Measurements from ENCODE around the gene PIK3CB.
"Not testable (repeated sequence)": the region's sequence is repeated elsewhere in the genome, so short reads cannot be mapped to it uniquely, and the experiment has no call there.

The PIK3CB gene

DNA sequence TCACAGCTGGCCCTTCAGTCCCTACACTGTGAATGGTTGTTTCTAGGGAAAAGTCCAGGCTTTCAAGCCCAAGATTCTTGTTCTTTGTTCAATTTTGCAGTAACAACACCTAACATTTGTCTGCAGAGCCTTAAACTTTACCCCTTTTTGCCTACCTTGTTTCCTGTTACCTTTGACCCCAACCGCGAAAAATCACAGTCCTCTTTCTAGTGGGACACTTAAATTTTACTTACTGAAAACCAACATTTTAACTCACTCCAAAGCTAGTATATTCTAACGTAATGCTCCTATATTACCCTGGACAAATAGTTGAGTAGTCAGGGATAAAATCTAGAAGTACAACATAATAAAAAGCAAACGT, 649 bp upstream of the PIK3CB start:
- H3K4me1 ChIP-seq: peaks cover 19 to 25% (median 21%) of the 10 kb centered on the region in 10 experiments
- peak overlapping the region; percentile 79 to 97 (median 89) for H3K4me2 ChIP-seq
- H3K27ac ChIP-seq: peak overlapping the region; percentile 78 to 94 (median 88)
- H4K20me1 ChIP-seq: peaks cover 0 to 11% (median 0%) of the 10 kb centered on the region in 11 experiments; a peak in 5 of 22 replicates
- no peak for TF ChIP-seq Cebpa-rat (IDR thresholded peaks at IDR 0.05)
- H3K27me3 ChIP-seq: no peaks in the 10 kb centered on the region
- H3K9me3 ChIP-seq (replicated peaks in 1 of 11): peaks cover 0 to 23% (median 17%) of the 10 kb centered on the region in 11 experiments; a peak in 17 of 22 replicates
- H3K36me3 ChIP-seq: peaks cover 0 to 18% (median 8%) of the 10 kb centered on the region in 11 experiments; a peak in 9 of 22 replicates
- H3K9ac ChIP-seq: peak overlapping the region; percentile 77 to 97 (median 90)
- H3K4me3 ChIP-seq: peak overlapping the region; percentile 80 to 100 (median 96)

DNA sequence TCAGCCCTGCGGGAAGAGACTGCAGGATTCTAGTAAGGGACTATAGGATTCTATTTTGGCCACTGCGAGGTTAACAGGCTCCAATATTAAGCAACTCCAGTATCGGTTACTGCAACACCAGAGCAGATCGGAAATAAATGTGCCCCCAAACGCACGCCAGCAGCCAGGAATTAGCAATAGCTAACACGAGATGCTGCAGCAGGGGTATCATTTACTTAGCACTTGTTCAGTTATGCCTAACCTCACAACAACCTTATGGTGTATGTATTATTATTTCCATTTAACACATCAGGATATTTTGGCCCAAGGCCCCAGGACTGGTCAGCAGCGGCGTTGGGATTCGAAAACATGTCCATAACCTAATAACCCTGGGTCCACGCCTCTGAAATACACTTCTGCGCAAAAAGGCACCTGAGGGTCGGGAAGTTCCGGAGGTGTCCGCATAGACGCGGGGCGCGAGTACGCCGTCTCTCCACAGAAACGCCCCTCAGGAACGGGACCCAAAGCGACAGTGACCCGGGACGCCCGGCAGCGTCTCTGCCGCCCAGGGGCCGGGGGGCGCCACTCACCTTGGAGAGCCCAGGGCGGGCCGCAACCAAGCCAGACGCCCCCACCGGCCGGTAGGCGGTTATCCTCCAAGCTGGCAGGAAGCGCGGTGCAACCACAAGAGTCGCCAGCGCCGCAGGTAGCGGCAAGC, 681 bp downstream of the PIK3CB start:
- H3K4me2 ChIP-seq: peak overlapping the region; percentile 79 to 97 (median 89)
- H3K9me3 ChIP-seq (replicated peaks in 1 of 11): peaks cover 0 to 36% (median 28%) of the 10 kb centered on the region in 11 experiments; a peak in 17 of 22 replicates
- H3K4me1 ChIP-seq: peaks cover 19 to 25% (median 21%) of the 10 kb centered on the region in 10 experiments
- TF ChIP-seq Cebpa-rat (IDR thresholded peaks at IDR 0.05): peak in 3 of 11 experiments; percentile 32 to 69 (median 45); a peak in 4 of 22 replicates
- H3K27ac ChIP-seq: peak overlapping the region; percentile 78 to 94 (median 88)
- H3K9ac ChIP-seq: peak overlapping the region; percentile 77 to 97 (median 90)
- no peaks in the 10 kb centered on the region for H3K27me3 ChIP-seq
- peaks cover 0 to 26% (median 19%) of the 10 kb centered on the region in 11 experiments; a peak in 10 of 22 replicates for H3K36me3 ChIP-seq
- H4K20me1 ChIP-seq: peaks cover 0 to 12% (median 0%) of the 10 kb centered on the region in 11 experiments; a peak in 6 of 22 replicates
- peak overlapping the region; percentile 80 to 100 (median 96) for H3K4me3 ChIP-seq

DNA sequence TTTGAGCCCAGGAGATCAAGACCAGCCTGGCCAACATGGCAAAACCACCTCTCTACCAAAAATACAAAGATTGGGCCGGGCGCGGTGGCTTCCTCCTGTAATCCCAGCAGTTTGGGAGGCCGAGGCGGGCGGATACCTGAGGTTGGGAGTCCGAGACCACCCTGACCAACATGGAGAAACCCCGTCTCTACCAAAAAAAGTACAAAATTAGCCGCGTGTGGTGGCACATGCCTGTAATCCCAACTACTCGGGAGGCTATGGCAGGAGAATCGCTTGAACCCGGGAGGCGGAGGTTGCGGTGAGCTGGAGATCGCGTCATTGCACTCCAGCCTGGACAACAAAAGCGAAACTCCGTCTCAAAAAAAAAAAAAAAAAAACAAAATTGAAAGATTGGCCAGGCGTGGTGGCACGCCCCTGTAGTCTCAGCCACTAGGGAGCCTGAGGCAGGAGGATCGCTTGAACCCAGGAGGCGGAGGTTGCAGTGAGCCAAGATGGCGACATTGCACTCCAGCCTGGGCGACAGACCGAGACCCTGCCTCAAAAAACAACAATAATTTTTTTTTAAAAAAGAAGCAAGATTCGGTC, 2.2 kb downstream of the PIK3CB start:
- Histone ChIP-seq H3K4me2 (peak overlapping the region in 10 of 11 experiments; percentile 79 to 97 (median 89); a peak in 10 of 22 replicates), H3K4me1 (peaks cover 19 to 25% (median 21%) of the 10 kb centered on the region in 10 experiments), H3K36me3 (peaks cover 0 to 29% (median 20%) of the 10 kb centered on the region in 11 experiments; a peak in 11 of 22 replicates), H3K9me3 (replicated peaks in 1 of 11) (peaks cover 0 to 46% (median 32%) of the 10 kb centered on the region in 11 experiments; a peak in 17 of 22 replicates), H4K20me1 (peaks cover 0 to 19% (median 2%) of the 10 kb centered on the region in 11 experiments; a peak in 7 of 22 replicates), H3K4me3 (peak overlapping the region in 2 of 10 experiments; percentile 81 to 94; a peak in 1 of 20 replicates)
- not testable (repeated sequence) for H3K9ac ChIP-seq, H3K27ac ChIP-seq, H3K27me3 ChIP-seq

DNA sequence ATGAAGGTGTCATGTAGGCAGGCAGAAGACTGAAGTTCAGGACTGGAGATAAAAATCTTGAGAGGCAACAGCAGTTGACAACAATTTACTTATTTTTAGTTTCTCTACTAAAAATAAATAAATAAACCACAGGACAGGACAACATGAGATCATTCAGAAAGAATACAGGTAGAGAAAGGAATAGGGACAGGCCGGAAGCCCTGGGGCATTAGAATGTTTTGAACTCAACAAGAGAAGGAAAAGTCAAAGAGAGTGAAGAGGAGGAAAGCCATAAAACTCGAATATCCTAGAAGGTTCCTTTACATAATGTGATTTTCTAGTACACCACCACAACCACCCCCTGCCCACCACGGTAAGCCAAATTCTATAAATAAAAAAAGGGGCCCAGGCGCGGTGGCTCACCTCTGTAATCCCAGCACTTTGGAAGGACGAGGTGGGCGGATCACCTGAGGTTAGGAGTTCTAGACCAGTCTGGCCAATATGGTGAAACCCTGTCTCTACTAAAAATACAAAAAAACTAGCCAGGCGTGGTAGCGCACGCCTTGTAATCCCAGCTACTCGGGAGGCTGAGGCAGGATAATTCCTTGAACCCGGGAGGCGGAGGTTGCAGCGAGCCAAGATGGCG, 4.7 kb downstream of the PIK3CB start:
- Histone ChIP-seq H3K27ac (no peak overlapping the region), H3K27me3 (no peaks in the 10 kb centered on the region), H3K9ac (no peak overlapping the region), H3K4me1 (peaks cover 10 to 16% (median 13%) of the 10 kb centered on the region in 10 experiments), H3K9me3 (replicated peaks in 1 of 11) (peaks cover 0 to 46% (median 32%) of the 10 kb centered on the region in 11 experiments; a peak in 17 of 22 replicates), H3K4me3 (no peak overlapping the region), H3K4me2 (no peak overlapping the region), H3K36me3 (peaks cover 0 to 40% (median 28%) of the 10 kb centered on the region in 11 experiments; a peak in 20 of 22 replicates), H4K20me1 (peaks cover 0 to 30% (median 6%) of the 10 kb centered on the region in 11 experiments; a peak in 8 of 22 replicates)
- no peak for TF ChIP-seq Cebpa-rat (IDR thresholded peaks at IDR 0.05)

DNA sequence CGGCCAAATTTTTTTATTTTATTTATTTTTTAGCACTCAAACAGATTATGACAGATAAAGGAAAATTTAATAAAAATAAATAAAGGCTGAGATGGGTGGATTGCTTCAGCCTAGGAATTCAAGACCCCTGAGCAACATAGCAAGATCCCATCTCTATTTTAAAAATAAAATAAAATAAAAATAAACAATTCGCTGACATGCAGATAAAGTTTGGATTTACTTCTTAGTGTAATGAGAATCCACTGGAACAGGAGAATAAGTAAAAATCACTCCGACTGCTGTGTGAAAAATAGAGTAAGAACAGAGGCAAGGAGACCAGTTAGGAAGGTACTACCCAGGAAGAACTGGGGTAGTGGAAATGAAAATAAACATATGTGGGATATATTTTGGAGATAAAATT, 5.6 kb downstream of the PIK3CB start:
- Histone ChIP-seq H3K27me3 (no peaks in the 10 kb centered on the region), H3K27ac (no peak overlapping the region)
- no peak for TF ChIP-seq Cebpa-rat (IDR thresholded peaks at IDR 0.05)

DNA sequence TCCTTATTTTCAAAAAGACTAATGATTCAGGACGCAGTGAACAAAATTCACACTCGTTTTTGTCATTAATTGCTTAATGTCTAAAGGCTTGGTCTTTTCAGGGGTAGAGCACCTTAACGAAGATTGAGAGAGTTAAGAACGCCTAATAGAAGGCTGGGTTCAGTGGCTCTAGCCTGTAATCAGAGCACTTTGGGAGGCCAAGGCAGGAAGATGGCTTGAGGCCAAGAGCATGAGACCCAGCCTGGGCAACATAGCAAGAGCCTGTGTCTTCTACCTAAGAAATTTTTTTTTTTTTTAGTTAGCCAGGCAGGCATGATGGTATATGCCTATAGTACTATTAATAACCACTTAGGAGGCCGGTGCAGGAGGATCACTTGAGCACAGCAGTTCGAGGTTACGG, 7.5 kb downstream of the PIK3CB start:
- Histone ChIP-seq H3K27ac (no peak overlapping the region), H4K20me1 (peaks cover 0 to 30% (median 3%) of the 10 kb centered on the region in 11 experiments; a peak in 7 of 22 replicates), H3K4me2 (no peak overlapping the region), H3K4me1 (peaks cover 0 to 1% (median 0%) of the 10 kb centered on the region in 10 experiments; a peak in 2 of 20 replicates), H3K27me3 (no peaks in the 10 kb centered on the region), H3K36me3 (peaks cover 0 to 41% (median 29%) of the 10 kb centered on the region in 11 experiments; a peak in 20 of 22 replicates), H3K9me3 (replicated peaks in 1 of 11) (peaks cover 0 to 41% (median 31%) of the 10 kb centered on the region in 11 experiments; a peak in 17 of 22 replicates), H3K4me3 (no peak overlapping the region), H3K9ac (no peak overlapping the region)
- TF ChIP-seq Cebpa-rat (IDR thresholded peaks at IDR 0.05): no peak

More for the DNA sequence above, 5.6 kb downstream of the PIK3CB start:
- peaks cover 0 to 46% (median 32%) of the 10 kb centered on the region in 11 experiments; a peak in 17 of 22 replicates for H3K9me3 ChIP-seq (replicated peaks in 1 of 11)
- H3K36me3 ChIP-seq: peaks cover 0 to 42% (median 29%) of the 10 kb centered on the region in 11 experiments; a peak in 20 of 22 replicates
- no peak overlapping the region for H3K4me2 ChIP-seq
- H4K20me1 ChIP-seq: peaks cover 0 to 30% (median 5%) of the 10 kb centered on the region in 11 experiments; a peak in 8 of 22 replicates
- no peak overlapping the region for H3K9ac ChIP-seq
- H3K4me1 ChIP-seq: peaks cover 10 to 16% (median 13%) of the 10 kb centered on the region in 10 experiments
- no peak overlapping the region for H3K4me3 ChIP-seq

DNA sequence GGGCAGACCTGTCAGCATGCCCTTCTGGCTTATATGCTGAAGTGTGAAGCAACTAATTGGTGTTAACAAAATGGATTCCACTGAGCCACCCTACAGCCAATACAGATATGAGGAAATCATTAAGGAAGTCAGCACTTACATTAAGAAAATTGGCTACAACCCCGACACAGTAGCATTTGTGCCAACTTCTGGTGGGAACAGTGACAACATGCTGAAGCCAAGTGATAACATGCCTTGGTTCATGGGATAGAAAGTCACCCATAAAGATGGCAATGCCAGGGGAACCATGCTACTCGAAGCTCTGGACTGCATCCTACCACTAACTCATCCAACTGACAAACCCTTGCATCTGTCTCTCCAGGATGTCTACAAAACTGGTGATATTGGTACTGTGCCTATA, 9.4 kb downstream of the PIK3CB start:
- no peak overlapping the region for H3K4me2 ChIP-seq

DNA sequence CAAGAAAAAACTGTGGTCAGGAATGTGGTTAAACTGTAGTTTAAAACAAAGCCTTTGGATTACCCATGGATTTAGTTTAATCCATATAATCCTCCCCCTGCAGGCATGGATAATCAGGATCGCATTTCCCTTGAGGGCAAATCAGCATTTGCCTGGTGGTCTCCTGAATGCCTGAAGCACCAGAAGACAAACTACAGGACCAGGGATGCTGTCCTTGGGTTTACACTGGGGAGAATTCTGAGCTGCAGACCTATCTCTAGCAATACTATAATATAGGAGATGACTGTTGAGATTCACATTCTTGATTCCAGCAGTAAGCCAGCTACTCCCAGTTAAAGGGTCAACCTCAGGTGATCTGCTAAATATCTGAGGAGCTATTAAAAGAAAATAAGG, 10.6 kb downstream of the PIK3CB start:
- H3K4me1 ChIP-seq: peaks cover 0 to 2% (median 0%) of the 10 kb centered on the region in 10 experiments; a peak in 4 of 20 replicates
- no peak overlapping the region for H3K4me3 ChIP-seq
- no peak overlapping the region for H3K27ac ChIP-seq
- no peaks in the 10 kb centered on the region for H3K27me3 ChIP-seq
- H3K4me2 ChIP-seq: no peak overlapping the region
- no peak overlapping the region for H3K9ac ChIP-seq
- peaks cover 0 to 10% (median 5%) of the 10 kb centered on the region in 11 experiments; a peak in 8 of 22 replicates for H3K9me3 ChIP-seq (replicated peaks in 1 of 11)
- TF ChIP-seq Cebpa-rat (IDR thresholded peaks at IDR 0.05): no peak
- peaks cover 0 to 30% (median 2%) of the 10 kb centered on the region in 11 experiments; a peak in 6 of 22 replicates for H4K20me1 ChIP-seq
- peaks cover 0 to 31% (median 18%) of the 10 kb centered on the region in 11 experiments; a peak in 19 of 22 replicates for H3K36me3 ChIP-seq

More for the DNA sequence above, 9.4 kb downstream of the PIK3CB start:
- no peak overlapping the region for H3K9ac ChIP-seq
- no peak overlapping the region for H3K4me3 ChIP-seq
- TF ChIP-seq Cebpa-rat (IDR thresholded peaks at IDR 0.05): no peak
- no peak overlapping the region for H3K27ac ChIP-seq
- H4K20me1 ChIP-seq: peaks cover 0 to 30% (median 2%) of the 10 kb centered on the region in 11 experiments; a peak in 6 of 22 replicates
- no peaks in the 10 kb centered on the region for H3K4me1 ChIP-seq
- peaks cover 0 to 42% (median 28%) of the 10 kb centered on the region in 11 experiments; a peak in 20 of 22 replicates for H3K36me3 ChIP-seq
- H3K9me3 ChIP-seq (replicated peaks in 1 of 11): peaks cover 0 to 22% (median 17%) of the 10 kb centered on the region in 11 experiments; a peak in 16 of 22 replicates
- H3K27me3 ChIP-seq: no peaks in the 10 kb centered on the region

DNA sequence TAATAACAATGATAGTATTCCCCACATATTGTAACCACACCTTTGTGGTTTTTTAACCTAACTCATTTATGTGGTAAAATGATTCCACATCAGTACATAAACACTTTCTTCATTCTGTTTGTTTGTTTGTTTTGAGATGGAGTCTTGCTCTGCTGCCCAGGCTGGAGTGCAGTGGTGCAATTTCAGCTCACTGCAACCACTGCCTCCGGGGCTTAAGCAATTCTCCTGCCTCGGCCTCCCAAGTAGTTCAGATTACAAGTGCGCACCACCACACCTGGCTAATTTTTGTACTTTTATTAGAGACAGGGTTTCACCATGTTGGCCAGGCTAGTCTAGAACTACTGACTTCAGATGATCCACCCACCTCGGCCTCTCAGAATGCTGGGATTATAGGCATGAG, 14.3 kb downstream of the PIK3CB start:
- Histone ChIP-seq H3K36me3 (peaks cover 3 to 32% (median 13%) of the 10 kb centered on the region in 11 experiments; a peak in 16 of 22 replicates), H3K9me3 (replicated peaks in 1 of 11) (peaks cover 0 to 18% (median 4%) of the 10 kb centered on the region in 11 experiments; a peak in 8 of 22 replicates), H3K4me1 (peaks cover 0 to 22% (median 0%) of the 10 kb centered on the region in 10 experiments; a peak in 7 of 20 replicates), H4K20me1 (peaks cover 0 to 22% (median 0%) of the 10 kb centered on the region in 11 experiments; a peak in 6 of 22 replicates)
- not testable (repeated sequence) for H3K4me3 ChIP-seq, H3K27me3 ChIP-seq, H3K4me2 ChIP-seq, H3K9ac ChIP-seq, H3K27ac ChIP-seq
